HepG2 (cell line): Measurements from ENCODE around the gene RREB1. TPM values are rescaled to one million over a fixed set of nuclear protein-coding genes. Genes with fewer than 3 reads are reported as not detected.
A peak's percentile ranks its signal among the peaks of the same experiment; 100 is the strongest.

ENCODE experiments used
- ADNP ChIP-seq: sonication (generic); formaldehyde crosslinking; IDR thresholded peaks from 2 replicates; pipeline ENCODE4 v1.4.0; 2020; ENCODE audit warnings: missing genetic modification reagents
- AKNA ChIP-seq: sonication (generic); formaldehyde crosslinking; IDR thresholded peaks from 2 replicates; pipeline ENCODE4 v1.4.0; 2020; ENCODE audit warnings: missing genetic modification reagents, borderline replicate concordance
- ARID2 ChIP-seq: sonication (generic); formaldehyde crosslinking; IDR thresholded peaks from 2 replicates; pipeline ENCODE4 v1.8.1; 2022; ENCODE audit warnings: mild to moderate bottlenecking, missing genetic modification reagents, borderline replicate concordance
- ELF3 ChIP-seq: IDR thresholded peaks from 2 replicates; pipeline ENCODE4 v1.6.1; 2016; ENCODE audit warnings: missing genetic modification reagents, missing compliant biosample characterization
- GATAD1 ChIP-seq: IDR thresholded peaks from 2 replicates; pipeline ENCODE4 v1.6.1; 2016; ENCODE audit warnings: missing genetic modification reagents, missing compliant biosample characterization
- JUN ChIP-seq: sonication (generic); formaldehyde crosslinking; IDR thresholded peaks from 2 replicates; pipeline ENCODE4 v1.4.0; 2020; ENCODE audit warnings: mild to moderate bottlenecking, missing genetic modification reagents
- LRRFIP1 ChIP-seq: sonication (generic); formaldehyde crosslinking; conservative IDR thresholded peaks from 2 replicates; pipeline ENCODE4 v1.4.0; 2020; ENCODE audit warnings: missing genetic modification reagents
- MEF2D ChIP-seq: sonication (generic); formaldehyde crosslinking; IDR thresholded peaks from 2 replicates; pipeline ENCODE4 v1.5.1; 2020; ENCODE audit warnings: mild to moderate bottlenecking, missing genetic modification reagents
- MNT ChIP-seq: fragments of 450-650 bp; IDR thresholded peaks from 2 replicates; pipeline ENCODE4 v1.6.1; 2016
- NCOA2 ChIP-seq: sonication (generic); formaldehyde crosslinking; IDR thresholded peaks from 2 replicates; pipeline ENCODE4 v1.8.0; 2022; ENCODE audit warnings: inconsistent platforms
- PAF1 ChIP-seq: IDR thresholded peaks from 2 replicates; pipeline ENCODE4 v1.6.1; 2016; ENCODE audit warnings: missing genetic modification reagents, missing compliant biosample characterization
- PITX1 ChIP-seq: sonication (generic); formaldehyde crosslinking; IDR thresholded peaks from 2 replicates; pipeline ENCODE4 v1.5.1; 2020; ENCODE audit warnings: mild to moderate bottlenecking, missing genetic modification reagents
- RARA ChIP-seq: IDR thresholded peaks from 2 replicates; pipeline ENCODE4 v1.6.1; 2016; ENCODE audit warnings: missing genetic modification reagents, missing compliant biosample characterization
- SIX4 ChIP-seq: sonication (generic); formaldehyde crosslinking; IDR thresholded peaks from 2 replicates; pipeline ENCODE4 v1.4.0; 2020; ENCODE audit warnings: missing genetic modification reagents
- SMAD3 ChIP-seq: sonication (generic); formaldehyde crosslinking; IDR thresholded peaks from 2 replicates; pipeline ENCODE4 v1.4.0; 2020; ENCODE audit warnings: missing genetic modification reagents
- TCF7L2 ChIP-seq: IDR thresholded peaks from 2 replicates; pipeline ENCODE4 v1.6.1; 2011; ENCODE audit warnings: mild to moderate bottlenecking, low read depth, low read length, moderate library complexity
- ZNF501 ChIP-seq: sonication (generic); formaldehyde crosslinking; IDR thresholded peaks from 2 replicates; pipeline ENCODE4 v1.5.1; 2020; ENCODE audit warnings: mild to moderate bottlenecking, moderate library complexity, missing genetic modification reagents
- ZNF577 ChIP-seq: sonication (generic); formaldehyde crosslinking; IDR thresholded peaks from 2 replicates; pipeline ENCODE4 v1.4.0; 2020; ENCODE audit warnings: mild to moderate bottlenecking, low read depth, missing genetic modification reagents, borderline replicate concordance
- ZNF773 ChIP-seq: sonication (generic); formaldehyde crosslinking; IDR thresholded peaks from 2 replicates; pipeline ENCODE4 v1.4.0; 2020; ENCODE audit warnings: missing genetic modification reagents, borderline replicate concordance
- ZNF788 ChIP-seq: sonication (generic); formaldehyde crosslinking; IDR thresholded peaks from 2 replicates; pipeline ENCODE4 v1.5.0; 2020; ENCODE audit warnings: mild to moderate bottlenecking, missing genetic modification reagents, borderline replicate concordance
- polyA plus RNA-seq, 8 experiments: library from polyadenylated mRNA; depleted of rRNA in 3 of 8; stranded (reverse) in 7 of 8; unstranded in 1 of 8; fragments of >200 nt; fragmentation: Illumina TruSeq in 4 of 8; extraction: Trizol in 4 of 8; gene quantifications; 2 replicates each; pipeline versions ENCODE4 v1.2.1 to v1.2.3, GENCODE V29; 2011 to 2016; ENCODE audit warnings: low read depth in 4 of 8, missing spikeins in 1 of 8, mixed read lengths in 1 of 8; ENCODE audit not compliant: insufficient read depth in 1 of 8
- total RNA-seq, 5 experiments: library from RNA; depleted of rRNA; stranded (reverse); fragments of >200 nt; fragmentation: Illumina TruSeq; extraction: Trizol; gene quantifications; 2 replicates each; pipeline ENCODE4 v1.2.3, GENCODE V29; 2016; ENCODE audit warnings: low read depth in 1 of 5

RREB1 gene
- total and polyA plus RNA-seq, 2 of the 13 experiments (the other 11 are each of a cell fraction or from before 2014, with no cell fraction given) = 6.1 to 23.2 TPM

- TF ChIP-seq ZNF788 (CRISPR knock-in tag) (peak; percentile 52; the same call in 1 of the 2 replicates), PAF1 (CRISPR knock-in tag) (no peak), NCOA2 (peak; percentile 34; the same call in 1 of the 2 replicates), LRRFIP1 (CRISPR knock-in tag) (no peak), RARA (peak; percentile 86), ELF3 (CRISPR knock-in tag) (peak; percentile 69), SMAD3 (CRISPR knock-in tag) (no peak), SIX4 (no peak), MEF2D (peak; percentile 73), ARID2 (CRISPR knock-in tag) (no peak), JUN (peak; percentile 13; the same call in 1 of the 2 replicates), GATAD1 (CRISPR knock-in tag) (peak; percentile 43; the same call in 1 of the 2 replicates), ZNF501 (CRISPR knock-in tag) (peak; percentile 93), AKNA (CRISPR knock-in tag) (no peak), ZNF773 (no peak), ADNP (CRISPR knock-in tag) (no peak), ZNF577 (no peak), PITX1 (peak; percentile 84), MNT (no peak), TCF7L2 (no peak)
Measured at GRCh38 chr6:7241709-7242645, 134.2 kb downstream of the RREB1 start (continued).
